PC-3 (cell line): Measurements from ENCODE around the gene OR3A2.
"Not testable (repeated sequence)": the region's sequence is repeated elsewhere in the genome, so short reads cannot be mapped to it uniquely, and the experiment has no call there.

Experiments
- CTCF ChIP-seq: fragments of 300-600 bp; sonication (generic); conservative IDR thresholded peaks from 2 replicates; pipeline ENCODE4 v1.5.1; 2017; ENCODE audit warnings: antibody characterized with exemption, low read depth, mild to moderate bottlenecking, low read length
- EZH2 ChIP-seq: fragments of 300-600 bp; sonication (generic); IDR thresholded peaks from one replicate; pipeline ENCODE4 v1.6.1; 2017; ENCODE audit warnings: antibody characterized with exemption, mild to moderate bottlenecking, low read length; ENCODE audit not compliant: unreplicated experiment

DNA sequence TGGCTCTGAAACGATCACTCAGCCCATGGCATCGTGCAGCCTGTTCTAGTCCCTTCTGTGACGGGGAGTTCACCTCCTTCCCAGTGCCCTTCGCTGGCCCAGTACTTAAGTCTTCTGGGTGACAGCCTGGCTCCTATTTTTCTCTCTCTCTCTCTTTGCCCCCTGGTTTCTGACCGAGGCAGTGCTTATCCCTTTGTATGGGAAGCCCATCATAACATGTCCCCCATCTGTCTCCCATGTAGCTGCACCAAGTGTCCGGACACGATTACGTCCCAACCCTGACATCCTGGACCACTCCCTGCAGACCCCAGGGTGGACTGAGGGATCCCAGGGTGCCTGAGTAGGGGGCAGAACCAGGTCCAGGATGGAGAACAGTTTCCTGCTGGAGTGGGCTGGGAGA is 153.8 kb downstream of the OR3A2 start:
- not testable (repeated sequence) for TF ChIP-seq EZH2, CTCF
